HG03520 (cell line): ENCODE data around the gene APOL4.
"Not testable (repeated sequence)": the region's sequence is repeated elsewhere in the genome, so short reads cannot be mapped to it uniquely, and the experiment has no call there.

Experiments
- ATAC-seq: cut with Tn5 transposase; IDR thresholded peaks from one replicate; pipeline ENCODE4 v1.9.1; 2021; ENCODE audit warnings: mild to moderate bottlenecking, moderate library complexity; ENCODE audit not compliant: unreplicated experiment

The APOL4 gene

DNA sequence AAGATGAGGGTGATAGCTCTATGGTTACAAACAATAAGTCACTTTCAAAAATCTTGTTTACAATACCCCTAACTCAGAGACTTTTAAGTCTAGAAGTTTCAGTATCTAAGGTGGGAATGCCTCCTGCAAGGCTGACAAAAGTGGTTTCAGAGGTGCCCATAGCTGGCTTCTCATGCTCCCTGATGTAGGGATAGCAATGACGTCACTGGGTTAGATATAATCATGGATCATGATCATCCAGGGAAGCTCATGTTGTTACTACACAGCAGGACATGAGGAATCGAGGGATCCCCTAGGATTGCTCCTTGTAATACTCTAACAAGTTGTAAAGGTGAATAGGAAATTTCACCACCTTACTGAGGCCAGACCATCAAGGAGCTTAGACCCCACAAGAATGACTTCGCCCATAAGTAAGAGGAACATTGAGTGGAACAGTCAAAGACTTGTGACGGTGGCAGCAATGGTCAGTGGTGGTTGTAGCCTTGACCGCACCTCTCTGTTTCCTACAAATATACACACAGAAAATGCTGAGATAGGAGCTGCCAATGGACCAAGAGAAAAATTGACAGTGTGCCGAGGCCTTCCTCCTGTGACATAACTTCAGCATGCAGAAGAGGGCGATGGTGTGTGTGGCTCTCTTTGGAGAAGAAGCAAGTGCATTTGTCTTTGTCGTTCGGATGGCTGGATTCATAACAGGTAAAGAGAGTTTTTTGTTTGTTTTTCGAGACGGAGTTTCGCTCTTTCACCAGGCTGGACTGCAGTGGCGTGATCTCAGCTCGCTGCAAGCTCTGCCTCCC lies 15.6 kb downstream of the APOL4 start:
- no peak for ATAC-seq

DNA sequence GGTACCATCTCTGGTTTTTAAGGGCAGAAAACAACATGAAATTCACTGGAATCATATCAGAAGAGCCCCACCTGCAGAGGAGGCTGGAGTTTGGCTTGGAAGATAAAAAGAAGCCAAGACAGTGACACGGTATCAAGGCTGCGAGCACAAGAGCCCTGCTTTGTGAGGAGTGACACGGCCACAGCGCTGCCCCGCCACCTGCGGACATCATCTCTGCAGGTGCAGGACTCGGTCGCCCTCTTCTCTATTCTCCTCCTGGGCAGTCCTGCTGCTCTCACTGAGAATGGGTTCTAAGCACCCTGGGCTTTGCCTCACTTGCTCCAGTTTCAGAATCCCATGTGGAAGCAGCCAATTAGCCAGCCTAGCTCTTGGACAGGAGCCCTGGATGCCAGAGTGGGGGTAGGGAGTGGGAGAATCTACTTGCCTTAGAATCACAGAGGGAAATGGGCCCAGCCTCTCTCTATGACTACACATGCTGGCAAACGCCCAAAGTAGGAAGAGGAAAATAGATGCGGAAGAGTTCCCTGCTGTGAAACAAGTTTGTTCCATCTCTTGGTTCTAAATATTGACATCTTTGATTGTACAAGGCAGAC lies 17.1 kb downstream of the APOL4 start:
- ATAC-seq = no peak

DNA sequence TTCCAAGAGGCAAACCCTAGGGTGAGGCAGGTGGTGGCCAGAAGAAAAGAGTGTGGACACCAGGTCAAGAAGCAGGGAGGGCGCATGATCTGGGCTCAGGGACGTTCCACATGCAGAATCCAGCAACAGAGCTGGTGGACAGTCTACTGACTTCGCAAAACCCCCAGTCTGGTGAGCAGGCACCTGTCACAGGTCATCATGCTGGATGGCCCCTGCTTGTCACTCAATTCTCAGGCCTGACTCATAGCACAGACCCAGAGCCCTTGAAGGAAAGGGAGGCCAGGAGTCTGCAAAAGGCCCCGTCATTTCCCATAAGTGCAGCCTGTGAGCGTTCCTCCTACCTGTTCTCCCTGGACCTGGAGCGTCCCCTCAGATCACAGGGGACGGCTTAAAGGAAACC lies 18.2 kb downstream of the APOL4 start:
- ATAC-seq = no peak

DNA sequence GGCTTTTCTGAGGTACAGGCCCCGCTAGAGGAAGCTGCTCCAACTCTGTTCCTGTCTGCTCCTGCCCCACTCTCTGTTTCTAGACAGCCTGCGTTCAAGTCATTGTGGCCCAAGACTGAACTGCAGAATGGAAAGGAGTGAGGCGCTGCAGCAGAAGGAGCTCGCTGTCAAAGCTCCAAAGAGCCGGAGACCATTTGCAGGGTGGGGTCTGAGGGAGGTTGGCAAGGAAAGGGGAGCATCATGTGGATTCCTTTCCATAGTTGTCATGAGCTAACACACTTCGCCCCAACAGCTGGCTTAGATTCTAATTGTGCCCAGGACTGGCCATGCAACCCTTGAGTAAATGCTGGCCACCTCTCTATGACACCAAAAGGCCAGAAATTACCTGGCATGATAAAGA lies 18.8 kb downstream of the APOL4 start:
- ATAC-seq = no peak

DNA sequence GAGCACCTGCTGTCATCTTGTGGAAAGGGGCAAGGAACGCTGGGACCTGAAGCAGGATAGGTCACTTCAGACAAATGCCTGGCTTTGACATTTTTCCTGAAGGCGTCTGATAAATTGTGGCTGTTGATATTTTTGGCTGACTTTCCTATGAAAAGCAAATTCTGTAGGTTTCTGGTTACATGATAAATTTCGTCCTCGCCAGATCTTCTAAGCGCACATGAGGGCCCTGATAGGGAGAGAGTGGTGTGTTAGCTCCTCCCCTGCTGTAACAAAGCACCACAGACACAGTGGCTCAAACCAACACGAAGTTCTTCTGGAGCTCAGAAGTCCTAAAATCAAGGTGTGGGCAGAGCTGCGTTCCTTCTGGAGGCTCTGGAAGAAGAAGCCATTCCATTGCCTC lies 19.6 kb downstream of the APOL4 start:
- no peak for ATAC-seq

DNA sequence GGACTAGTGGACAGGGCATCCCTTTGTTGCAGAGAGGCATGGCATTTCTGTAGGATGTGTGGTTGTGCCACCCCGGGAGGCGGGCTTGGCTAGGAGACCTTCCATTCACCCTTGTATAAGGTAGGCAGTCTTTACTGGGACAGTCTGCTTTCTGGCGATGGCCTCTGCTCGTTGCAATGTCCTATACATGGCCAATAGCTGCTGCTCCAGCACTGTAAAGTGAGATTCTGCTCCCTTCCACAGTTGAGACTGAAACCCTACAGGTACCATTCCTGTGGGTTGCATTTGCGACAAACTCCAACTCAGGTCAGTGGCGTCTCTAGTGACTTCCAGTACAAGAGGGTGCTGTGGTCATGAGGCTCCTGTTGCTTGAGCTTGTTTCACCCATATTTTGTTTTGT lies 20.7 kb downstream of the APOL4 start:
- no peak for ATAC-seq

DNA sequence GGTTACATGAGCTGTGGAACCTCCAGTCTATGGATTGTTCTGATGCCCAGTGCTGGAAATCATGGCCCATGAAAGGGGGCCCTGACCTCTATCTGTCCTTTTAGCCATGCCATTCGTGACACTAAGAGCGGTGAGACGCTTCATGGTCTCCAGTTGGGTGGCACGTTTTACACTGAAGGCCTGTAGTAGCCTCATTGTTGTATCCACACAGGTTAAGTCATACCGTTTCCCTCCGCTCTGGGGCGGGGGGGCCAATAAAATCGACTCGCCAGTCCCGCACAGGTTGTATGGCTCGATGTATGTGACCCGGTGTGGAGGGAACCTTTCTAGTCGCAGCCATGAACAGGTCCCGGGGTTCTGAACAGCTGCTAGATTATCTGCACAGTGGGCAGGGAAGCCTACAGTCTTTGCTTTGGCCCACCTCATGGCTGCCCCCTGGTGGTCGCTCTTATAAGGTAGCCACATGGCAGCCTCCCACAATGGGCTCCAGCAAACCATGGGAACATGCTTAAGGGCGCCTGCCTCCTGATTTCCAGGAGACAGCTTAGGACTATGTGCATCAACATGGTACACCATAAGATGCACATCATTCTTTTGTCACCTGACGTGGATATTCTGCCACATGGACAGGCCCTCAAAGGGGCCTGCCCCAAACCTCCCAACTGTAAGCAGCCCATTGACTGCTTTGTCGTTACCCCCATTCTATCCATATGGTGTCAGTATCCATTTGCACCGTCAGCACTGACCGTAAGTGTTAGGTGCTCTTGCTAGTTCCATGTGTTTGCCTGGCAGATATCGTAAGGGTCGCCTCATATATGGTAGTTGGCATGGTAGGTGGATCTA lies 21.4 kb downstream of the APOL4 start:
- ATAC-seq = no peak

DNA sequence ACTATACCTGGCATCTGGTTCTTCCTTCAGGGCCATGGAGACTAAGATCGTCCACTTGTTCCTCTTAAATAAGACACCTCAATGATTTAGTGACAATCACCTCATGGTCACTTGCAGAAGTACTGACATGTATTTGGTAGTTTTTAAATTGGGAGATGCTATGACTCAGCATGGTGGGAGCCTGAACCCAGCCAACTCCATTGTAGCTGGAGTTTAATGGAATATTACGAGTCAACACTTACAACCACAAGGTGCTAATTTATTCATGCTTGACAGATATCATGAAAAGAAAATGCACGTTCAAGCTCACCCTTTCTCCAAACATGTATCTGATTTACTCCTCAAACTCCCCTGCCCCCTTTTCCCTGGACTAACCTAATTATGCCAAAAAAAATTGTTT lies 24.4 kb downstream of the APOL4 start:
- ATAC-seq = no peak

DNA sequence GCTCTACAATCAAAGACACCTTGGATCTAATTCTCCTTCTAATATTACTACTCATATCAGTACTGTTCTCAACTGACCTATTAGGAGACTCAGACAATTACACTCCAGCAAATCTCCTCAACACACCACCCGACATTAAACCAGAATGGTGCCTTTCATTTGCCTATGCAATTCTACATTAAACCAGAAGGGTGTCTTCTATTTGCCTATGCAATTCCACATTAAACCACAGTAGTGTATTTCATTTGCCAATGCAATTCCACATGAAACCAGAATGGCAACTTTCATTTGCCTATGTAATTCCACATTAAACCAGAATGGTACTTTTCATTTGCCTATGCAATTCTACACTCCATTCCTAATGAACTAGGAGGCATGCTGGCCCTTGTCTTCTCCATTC lies 25.7 kb downstream of the APOL4 start:
- ATAC-seq = no peak

DNA sequence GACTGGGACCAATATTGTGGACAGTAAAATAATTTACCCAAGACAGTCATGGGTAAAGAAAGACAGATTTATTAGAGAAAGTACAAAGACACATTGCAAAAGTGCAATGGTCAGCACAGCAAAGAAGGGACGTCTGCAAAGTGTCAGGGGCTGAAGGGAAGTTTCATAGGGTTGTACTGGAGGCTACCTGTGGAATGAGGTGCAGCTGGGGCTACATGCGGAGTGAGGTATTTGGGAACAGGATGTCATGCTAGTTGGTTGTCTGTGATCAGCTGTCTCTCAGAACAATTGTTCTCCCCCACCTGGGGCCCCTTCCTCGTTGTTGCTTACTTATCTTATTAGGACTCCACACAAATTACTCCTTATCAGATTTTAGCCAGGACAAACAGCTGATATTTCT lies 29.7 kb downstream of the APOL4 start:
- no peak for ATAC-seq

DNA sequence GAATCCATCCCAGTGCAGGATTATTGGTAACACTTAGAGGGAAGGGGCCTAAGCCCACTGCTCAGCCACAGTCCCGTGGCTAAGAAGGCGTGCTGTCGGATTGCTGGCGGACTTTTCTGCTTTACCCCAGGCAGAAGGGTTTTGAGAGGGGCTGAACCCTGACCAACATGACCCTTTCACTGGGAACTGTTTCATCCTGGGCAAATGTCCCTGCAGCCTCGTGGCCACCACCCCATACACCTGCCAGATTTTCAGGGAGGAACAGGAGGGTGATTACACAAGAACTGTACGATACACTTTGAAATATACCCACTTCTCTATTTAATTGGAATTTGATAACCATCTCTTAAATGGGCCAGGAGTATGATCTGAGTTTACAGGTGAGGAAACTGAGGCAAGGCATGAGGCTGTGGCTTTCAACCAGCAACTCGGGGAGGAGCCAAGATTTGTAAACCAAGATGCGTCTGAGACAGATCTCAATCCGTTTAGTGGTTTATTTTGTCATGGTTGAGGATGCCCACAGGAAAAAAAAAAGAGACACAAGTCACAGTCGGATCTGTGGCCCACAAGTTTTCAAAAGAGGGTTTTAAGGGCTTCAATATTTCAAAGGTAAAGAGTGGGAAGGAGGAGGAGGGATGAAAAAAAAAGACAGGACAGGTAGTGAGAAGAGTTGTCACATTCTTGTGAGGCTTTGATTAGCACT lies 34.9 kb downstream of the APOL4 start:
- no peak for ATAC-seq

DNA sequence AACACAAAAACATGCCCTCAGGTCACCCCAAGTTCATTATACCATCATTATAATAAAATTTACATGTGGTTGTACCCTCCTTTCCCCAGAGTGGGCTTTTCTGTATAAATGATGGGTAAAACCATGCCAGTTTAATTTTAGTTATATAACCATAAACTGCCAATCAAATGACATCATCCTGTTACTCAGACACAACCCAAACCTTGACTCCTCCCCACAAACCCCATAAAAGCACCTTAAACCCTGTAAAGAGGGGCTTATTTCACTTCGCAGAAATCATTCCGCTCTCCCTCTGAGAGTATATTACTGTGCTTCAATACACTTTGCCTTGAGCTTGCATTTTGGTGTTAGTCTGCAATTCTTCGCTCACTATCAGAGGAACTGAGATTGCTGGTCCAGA lies 35.5 kb downstream of the APOL4 start:
- ATAC-seq = no peak

DNA sequence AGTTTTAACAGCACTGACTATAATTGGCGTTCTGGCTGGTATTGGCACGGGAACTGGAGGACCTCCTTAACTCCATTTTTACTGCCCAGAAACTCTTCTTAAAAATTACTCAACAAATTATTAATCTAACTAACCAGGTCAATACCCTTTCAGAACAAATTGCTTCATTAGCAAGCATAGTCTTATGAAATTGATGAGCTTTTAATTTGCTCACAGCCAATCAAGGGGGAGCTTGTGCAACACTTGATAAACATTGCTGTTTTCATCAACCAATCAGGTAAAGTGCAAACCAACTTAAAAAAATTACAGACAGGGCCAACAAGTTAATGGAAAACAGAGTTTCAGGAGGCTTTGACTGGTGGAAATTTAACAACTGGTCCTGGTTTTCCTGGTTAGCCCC lies 36.5 kb downstream of the APOL4 start:
- no peak for ATAC-seq

DNA sequence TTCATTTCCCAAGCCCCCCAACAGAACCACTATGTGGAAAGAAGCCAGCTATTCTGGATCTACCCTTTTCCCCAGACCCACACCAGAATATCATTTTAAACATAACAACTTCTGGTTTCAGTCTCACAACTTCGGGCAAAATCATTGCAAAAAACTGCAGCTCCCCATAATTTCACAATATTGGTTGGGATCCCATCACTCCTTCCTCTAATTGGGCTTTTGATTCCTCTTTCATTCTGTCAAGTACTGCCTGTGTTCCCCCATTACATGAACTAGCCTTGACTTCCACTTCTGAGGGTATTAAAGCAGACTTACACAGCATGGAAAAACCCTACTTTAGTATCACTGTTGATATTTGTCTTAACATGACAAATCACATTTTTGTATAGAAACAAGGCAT lies 37.0 kb downstream of the APOL4 start:
- no peak for ATAC-seq

DNA sequence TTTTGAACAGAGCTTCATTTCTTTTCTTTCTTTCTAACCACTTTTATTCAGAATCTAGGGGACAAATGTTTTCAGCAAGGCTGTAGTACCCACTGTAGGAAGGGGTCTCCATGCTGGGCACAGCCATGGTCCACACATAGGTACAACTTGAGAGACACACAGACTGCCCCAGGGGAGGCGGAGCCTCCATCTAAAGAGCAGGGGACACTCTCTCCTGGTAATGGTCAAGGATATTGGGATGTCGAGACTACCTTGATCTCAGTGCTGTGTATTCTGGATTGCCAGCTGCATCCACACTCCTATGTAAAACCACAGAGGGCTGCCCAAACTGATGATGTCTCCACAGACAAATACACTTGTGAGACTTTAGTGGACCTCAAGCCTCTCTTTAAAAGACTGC lies 38.1 kb downstream of the APOL4 start:
- ATAC-seq = no peak

DNA sequence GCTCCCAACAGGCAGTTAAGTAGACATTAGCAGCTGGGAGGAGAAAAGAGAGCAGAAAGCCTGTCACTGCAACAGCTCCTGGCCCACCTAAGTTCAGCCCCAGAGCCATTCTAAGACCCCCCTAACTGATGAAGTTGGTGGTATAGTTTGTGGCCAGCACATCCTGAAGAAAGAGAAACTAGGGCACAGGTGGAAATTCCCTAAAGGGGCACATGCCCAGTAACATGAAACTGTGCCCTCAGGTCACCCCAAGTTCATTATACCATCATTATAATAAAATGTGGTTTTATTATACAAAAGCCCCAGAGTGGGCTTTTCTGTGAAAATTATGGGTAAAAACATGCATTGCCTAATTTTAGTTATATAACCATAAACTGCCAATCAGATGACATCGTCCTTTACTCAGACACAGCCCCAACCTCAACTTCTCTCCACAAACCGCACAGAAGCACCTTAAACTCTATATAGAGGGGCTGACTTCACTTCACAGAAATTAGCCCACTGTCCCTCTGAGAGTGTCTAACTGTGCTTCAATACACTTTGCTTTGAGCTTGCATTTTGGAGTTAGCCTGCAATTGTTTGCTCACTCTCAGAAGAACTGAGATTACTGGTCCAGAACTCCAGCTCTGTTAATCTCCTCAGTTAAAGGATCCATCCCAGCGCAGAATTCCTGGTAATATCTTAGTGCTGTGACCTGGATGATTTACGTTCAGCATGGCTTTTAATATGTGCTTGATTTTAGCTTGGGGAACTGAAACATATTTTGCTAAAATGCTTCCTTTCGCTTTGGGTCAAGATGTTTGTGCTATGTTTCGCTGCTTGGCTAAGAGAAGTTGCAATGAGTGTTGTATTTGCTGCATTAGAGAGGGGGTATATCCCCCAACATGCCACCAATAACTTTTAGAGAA lies 39.2 kb downstream of the APOL4 start:
- peak; percentile 53 for ATAC-seq

DNA sequence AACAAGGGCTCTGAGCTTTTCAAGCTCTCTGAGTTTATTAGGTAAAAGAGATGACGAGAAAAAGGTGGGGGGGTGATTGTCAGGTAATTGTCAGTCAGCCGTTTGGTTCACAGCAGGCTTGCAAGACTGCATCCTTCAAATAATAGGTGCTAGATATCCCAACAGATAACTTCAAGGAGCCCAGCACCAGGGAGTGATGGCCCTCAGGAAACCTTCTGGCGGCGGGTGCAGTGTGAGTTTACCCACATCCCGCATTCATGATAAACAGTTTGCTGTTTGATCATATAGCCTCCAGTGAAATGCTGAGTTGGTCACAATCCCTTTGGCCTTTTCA lies 39.8 kb downstream of the APOL4 start:
- not testable (repeated sequence) for ATAC-seq

DNA sequence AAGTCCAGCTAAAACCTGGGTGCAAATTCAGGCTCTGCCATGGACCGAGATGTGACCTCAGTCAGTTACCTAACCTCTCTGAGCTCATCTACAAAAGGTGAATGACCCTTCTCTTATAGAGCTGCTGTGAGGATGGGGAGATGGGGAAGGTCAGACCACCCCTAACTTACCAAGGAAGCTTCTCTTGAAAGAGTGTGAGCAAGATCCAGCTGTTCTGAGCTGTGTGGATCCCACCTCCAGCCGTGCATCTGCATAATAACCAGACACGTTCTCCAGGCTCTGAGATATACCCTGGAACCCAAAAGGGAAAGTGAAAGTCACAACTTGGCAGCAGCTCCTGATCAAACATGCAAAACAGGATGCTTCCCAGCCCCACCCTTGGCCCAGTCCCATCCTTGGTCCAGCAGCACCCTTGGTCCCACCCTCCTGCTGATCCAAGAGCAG lies 41.1 kb downstream of the APOL4 start, which contains the start of gene APOL3:
TSS of gene APOL3 (minus strand) at position 257 of the 444 bp plus-strand sequence. CDS start 11,700 bp downstream, outside the sequence.
- ATAC-seq = no peak

DNA sequence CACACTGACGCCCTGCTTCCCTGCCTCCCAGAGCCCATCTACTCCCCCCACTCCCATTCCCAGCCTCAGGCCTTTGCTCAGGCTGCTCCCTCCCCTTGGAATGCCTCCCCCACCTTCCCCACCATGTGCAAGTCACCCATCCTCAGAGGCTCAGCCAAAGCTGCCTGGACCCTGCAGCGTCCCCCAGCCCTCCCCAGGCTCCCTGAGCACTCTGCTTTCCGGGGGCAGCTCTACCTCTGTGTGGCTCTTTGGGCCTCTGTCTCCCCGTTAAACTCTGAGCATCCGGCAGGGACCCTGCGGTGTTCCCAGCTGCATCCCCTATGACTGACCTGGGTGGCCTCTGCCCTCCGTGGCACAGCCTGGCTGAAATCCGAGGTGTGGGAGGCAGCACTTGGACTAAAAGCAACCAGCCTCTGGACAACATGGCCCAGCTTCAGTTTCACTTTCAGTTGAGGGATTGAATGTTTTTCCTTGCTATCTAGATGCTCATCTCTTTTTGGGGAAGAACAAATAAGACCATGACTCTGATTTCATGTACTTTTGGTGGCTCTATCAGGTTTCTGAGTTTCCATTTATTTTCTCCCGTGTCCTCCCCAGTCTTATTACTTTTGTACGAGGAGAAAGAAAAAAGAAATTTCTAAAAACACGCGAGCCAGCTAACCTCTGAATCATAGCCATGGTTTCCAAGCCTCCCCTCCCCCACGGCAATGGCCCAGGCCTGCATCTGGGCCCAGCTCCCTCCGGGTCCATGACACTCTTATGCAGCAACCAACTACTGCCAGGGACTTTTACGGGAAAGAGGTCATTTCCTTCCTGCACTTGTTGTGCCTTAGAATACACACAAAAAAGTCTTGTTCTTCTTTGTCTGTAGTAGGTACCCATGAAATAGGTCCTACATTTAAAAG lies 44.8 kb downstream of the APOL4 start:
- no peak for ATAC-seq
